GM23248 (cell line): Measurements from ENCODE around the gene PPFIA4.

Experiments used
- EZH2 ChIP-seq: fragments of 200-600 bp; sonication (generic); IDR thresholded peaks from 2 replicates; pipeline ENCODE4 v1.6.1; 2018; ENCODE audit warnings: antibody characterized with exemption, mild to moderate bottlenecking; ENCODE audit not compliant: insufficient read depth, poor library complexity, severe bottlenecking
- EZH2phosphoT487 ChIP-seq: fragments of 200-600 bp; sonication (generic); IDR thresholded peaks from 2 replicates; pipeline ENCODE4 v1.6.1; 2018; ENCODE audit warnings: antibody characterized with exemption, moderate library complexity, mild to moderate bottlenecking, low read depth; ENCODE audit not compliant: insufficient read depth

DNA sequence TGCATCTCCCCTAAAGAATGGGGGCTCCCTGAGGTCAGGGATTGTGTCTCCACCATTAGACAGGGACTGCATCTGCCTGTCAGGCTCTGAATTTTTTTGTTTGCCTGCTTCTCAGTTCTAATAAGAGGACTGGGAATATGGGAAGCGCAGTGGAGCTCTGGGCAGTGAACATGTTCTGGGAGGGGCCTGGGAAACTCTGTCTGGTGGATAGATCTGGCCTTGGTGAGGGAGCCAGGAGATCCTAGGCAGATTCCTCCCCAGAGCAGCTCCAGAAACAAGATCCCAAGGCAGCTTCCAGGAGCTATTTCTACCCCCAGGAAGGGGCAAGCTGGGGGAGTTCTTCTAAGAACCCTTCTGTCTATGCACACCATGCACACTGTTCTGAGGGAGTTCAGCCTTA, 72.2 kb downstream of the PPFIA4 start:
- TF ChIP-seq EZH2 (no peak), EZH2phosphoT487 (no peak)
